GM19240 (cell line): ENCODE data around the gene ZNF511.

Experiments used
- DNase-seq: peaks from one replicate; pipeline ENCODE4 v3.0.0; 2011; ENCODE audit warnings: low spot score; ENCODE audit not compliant: insufficient read length

Gene ZNF511

GRCh38 chr10:133334503-133335245 lies 26.0 kb downstream of the ZNF511 start:
- no peak for DNase-seq

GRCh38 chr10:133335246-133336117 lies 26.8 kb downstream of the ZNF511 start:
- no peak for DNase-seq

- DNase-seq: no peak
Observed at GRCh38 chr10:133336118-133336576, 27.4 kb downstream of the ZNF511 start.

- DNase-seq: no peak
Observed at GRCh38 chr10:133336577-133337369, 28.1 kb downstream of the ZNF511 start, which contains the start of gene CALY. CALY (minus strand) TSS chr10:133336896; CDS start chr10:133328989, 7,907 bp downstream.

- no peak for DNase-seq
Observed at GRCh38 chr10:133337370-133337725, 28.6 kb downstream of the ZNF511 start.

- no peak for DNase-seq
Observed at GRCh38 chr10:133338080-133339071, 29.7 kb downstream of the ZNF511 start.

GRCh38 chr10:133339708-133340380 lies 31.1 kb downstream of the ZNF511 start:
- no peak for DNase-seq

GRCh38 chr10:133341983-133342382 lies 33.3 kb downstream of the ZNF511 start:
- no peak for DNase-seq

- no peak for DNase-seq
Observed at GRCh38 chr10:133342942-133343341, 34.2 kb downstream of the ZNF511 start.

- no peak for DNase-seq
Observed at GRCh38 chr10:133343558-133343957, 34.8 kb downstream of the ZNF511 start.

GRCh38 chr10:133344236-133344635 lies 35.5 kb downstream of the ZNF511 start:
- DNase-seq: no peak

- DNase-seq: no peak
Observed at GRCh38 chr10:133346413-133346812, 37.7 kb downstream of the ZNF511 start.

GRCh38 chr10:133347710-133348517 lies 39.2 kb downstream of the ZNF511 start:
- no peak for DNase-seq

- DNase-seq: no peak
Observed at GRCh38 chr10:133349160-133349568, 40.5 kb downstream of the ZNF511 start.

GRCh38 chr10:133349577-133350011 lies 40.9 kb downstream of the ZNF511 start:
- no peak for DNase-seq

- no peak for DNase-seq
Observed at GRCh38 chr10:133350283-133350949, 41.7 kb downstream of the ZNF511 start.

- no peak for DNase-seq
Observed at GRCh38 chr10:133350950-133351329, 42.2 kb downstream of the ZNF511 start.
